GM08714 (cell line): ENCODE data around the gene FBXL14.

Experiments used
- H3K4me3 ChIP-seq: fragments of 200-500 bp; sonication (Bioruptor generic); 2 replicates; pipeline ENCODE4 v1.5.1; 2014; ENCODE audit warnings: mild to moderate bottlenecking, low read length, inconsistent platforms
- ZNF274 ChIP-seq: IDR thresholded peaks from 2 replicates; pipeline ENCODE4 v1.6.1; 2012; ENCODE audit warnings: mild to moderate bottlenecking, low read depth, low read length

The FBXL14 gene

GRCh38 chr12:1591543-1591942, 2.8 kb downstream of the FBXL14 start:
- peak overlapping the region; percentile 68 for H3K4me3 ChIP-seq
- TF ChIP-seq ZNF274 = no peak

- no peak overlapping the region; the same call in 1 of the 2 replicates for H3K4me3 ChIP-seq
- TF ChIP-seq ZNF274 = no peak
Observed at GRCh38 chr12:1591034-1591433, 3.3 kb downstream of the FBXL14 start.

- TF ChIP-seq ZNF274 = no peak
- H3K4me3 ChIP-seq = no peak overlapping the region
Observed at GRCh38 chr12:1590221-1590979, 4.0 kb downstream of the FBXL14 start.

- no peak overlapping the region for H3K4me3 ChIP-seq
- TF ChIP-seq ZNF274 = no peak
Observed at GRCh38 chr12:1588575-1588947, 5.8 kb downstream of the FBXL14 start.

GRCh38 chr12:1587927-1588574, 6.3 kb downstream of the FBXL14 start:
- no peak overlapping the region for H3K4me3 ChIP-seq
- no peak for TF ChIP-seq ZNF274

GRCh38 chr12:1584326-1584725, 10.1 kb downstream of the FBXL14 start:
- no peak for TF ChIP-seq ZNF274
- H3K4me3 ChIP-seq = no peak overlapping the region

- TF ChIP-seq ZNF274 = no peak
- peak overlapping the region; percentile 6; the same call in 1 of the 2 replicates for H3K4me3 ChIP-seq
Observed at GRCh38 chr12:1583421-1584078, 10.8 kb downstream of the FBXL14 start.

- no peak overlapping the region for H3K4me3 ChIP-seq
- no peak for TF ChIP-seq ZNF274
Observed at GRCh38 chr12:1582709-1583050, 11.7 kb downstream of the FBXL14 start.

GRCh38 chr12:1581973-1582708, 12.2 kb downstream of the FBXL14 start:
- TF ChIP-seq ZNF274 = no peak
- no peak overlapping the region for H3K4me3 ChIP-seq

GRCh38 chr12:1580526-1580925, 13.9 kb downstream of the FBXL14 start:
- H3K4me3 ChIP-seq = no peak overlapping the region
- TF ChIP-seq ZNF274 = no peak

- no peak for TF ChIP-seq ZNF274
- no peak overlapping the region for H3K4me3 ChIP-seq
Observed at GRCh38 chr12:1579651-1580435, 14.5 kb downstream of the FBXL14 start.

GRCh38 chr12:1576410-1577241, 17.8 kb downstream of the FBXL14 start:
- H3K4me3 ChIP-seq = no peak overlapping the region
- no peak for TF ChIP-seq ZNF274

- H3K4me3 ChIP-seq = no peak overlapping the region
- TF ChIP-seq ZNF274 = no peak
Observed at GRCh38 chr12:1575408-1576401, 18.7 kb downstream of the FBXL14 start.
